Chondrocyte (in vitro differentiated cells): Measurements from ENCODE around the gene MAMLD1. TPM values are rescaled to one million over a fixed set of nuclear protein-coding genes. Genes with fewer than 3 reads are reported as not detected.

ENCODE experiments used
- DNase-seq: peaks from one replicate; pipeline ENCODE4 v3.0.0; 2021; ENCODE audit warnings: mixed read lengths, low spot score
- H3K27ac Mint-ChIP-seq: one replicate; pipeline ENCODE4 v1.8.0; 2021; ENCODE audit warnings: mild to moderate bottlenecking, moderate library complexity, mixed read lengths; ENCODE audit not compliant: unreplicated experiment
- H3K27me3 Mint-ChIP-seq: 2 replicates; pipeline ENCODE4 v1.8.0; 2021; ENCODE audit warnings: low read depth, mixed read lengths
- H3K36me3 Mint-ChIP-seq: 2 replicates; pipeline ENCODE4 v1.8.0; 2021; ENCODE audit warnings: low read depth, mixed read lengths
- H3K4me1 Mint-ChIP-seq: 2 replicates; pipeline ENCODE4 v1.8.0; 2021; ENCODE audit warnings: low read depth, mild to moderate bottlenecking, mixed read lengths
- H3K4me3 Mint-ChIP-seq: one replicate; pipeline ENCODE4 v1.8.0; 2021; ENCODE audit warnings: mild to moderate bottlenecking, moderate library complexity, mixed read lengths; ENCODE audit not compliant: unreplicated experiment
- H3K9me3 Mint-ChIP-seq: 2 replicates; pipeline ENCODE4 v1.8.0; 2021; ENCODE audit warnings: low read depth, mixed read lengths
- CTCF ChIP-seq: fragments of 200-600 bp; sonication (generic); IDR thresholded peaks from 2 replicates; pipeline ENCODE4 v1.5.0; 2021; ENCODE audit warnings: antibody characterized with exemption, mild to moderate bottlenecking, moderate library complexity
- total RNA-seq: library from RNA; stranded (reverse); gene quantifications from 3 replicates; pipeline ENCODE4 v1.2.1, GENCODE V29; 2021

Gene MAMLD1
- total RNA-seq, 1 donor from 2014 or later, result 8.8 TPM

GRCh38 chrX:150537851-150538250 is 174.7 kb downstream of the MAMLD1 start:
- no peak for DNase-seq
- no peak for TF ChIP-seq CTCF
- H3K27me3 Mint-ChIP-seq, result no peaks in the 10 kb centered on the region
- no peak overlapping the region for H3K4me3 Mint-ChIP-seq
- H3K9me3 Mint-ChIP-seq, result peaks cover 40% of the 10 kb centered on the region
- no peaks in the 10 kb centered on the region for H3K4me1 Mint-ChIP-seq
- no peak overlapping the region for H3K27ac Mint-ChIP-seq
- no peaks in the 10 kb centered on the region for H3K36me3 Mint-ChIP-seq

GRCh38 chrX:150540965-150541364 is 177.8 kb downstream of the MAMLD1 start:
- Mint-ChIP-seq H3K27ac (no peak overlapping the region), H3K27me3 (no peaks in the 10 kb centered on the region), H3K4me1 (no peaks in the 10 kb centered on the region), H3K36me3 (no peaks in the 10 kb centered on the region), H3K4me3 (no peak overlapping the region), H3K9me3 (peaks cover 21% of the 10 kb centered on the region)
- DNase-seq, result no peak
- no peak for TF ChIP-seq CTCF

GRCh38 chrX:150542846-150543229 is 179.7 kb downstream of the MAMLD1 start:
- no peak for DNase-seq
- Mint-ChIP-seq H3K36me3 (no peaks in the 10 kb centered on the region), H3K9me3 (peaks cover 5% of the 10 kb centered on the region), H3K4me1 (peaks cover 7% of the 10 kb centered on the region), H3K27ac (no peak overlapping the region), H3K27me3 (no peaks in the 10 kb centered on the region), H3K4me3 (no peak overlapping the region)
- TF ChIP-seq CTCF, result no peak

GRCh38 chrX:150543230-150544155 is 180.4 kb downstream of the MAMLD1 start:
- no peak for DNase-seq
- H3K9me3 Mint-ChIP-seq, result peaks cover 8% of the 10 kb centered on the region
- H3K4me3 Mint-ChIP-seq, result no peak overlapping the region
- peaks cover 14% of the 10 kb centered on the region for H3K4me1 Mint-ChIP-seq
- H3K27me3 Mint-ChIP-seq, result no peaks in the 10 kb centered on the region
- no peak overlapping the region for H3K27ac Mint-ChIP-seq
- TF ChIP-seq CTCF, result no peak
- no peaks in the 10 kb centered on the region for H3K36me3 Mint-ChIP-seq

- TF ChIP-seq CTCF, result no peak
- Mint-ChIP-seq H3K27ac (no peak overlapping the region), H3K4me3 (no peak overlapping the region), H3K36me3 (no peaks in the 10 kb centered on the region), H3K27me3 (no peaks in the 10 kb centered on the region), H3K9me3 (peaks cover 8% of the 10 kb centered on the region), H3K4me1 (peaks cover 20% of the 10 kb centered on the region)
- DNase-seq, result no peak
These were observed 181.2 kb downstream of the MAMLD1 start for GRCh38 chrX:150544222-150544787.
